Spleen (tissue), 7 donors: ENCODE results near the gene KRT6B.

ENCODE experiments used
- POLR2A ChIP-seq, 3 donors: fragments of 450-650 bp; IDR thresholded peaks; one replicate each; pipeline ENCODE4 v1.5.1; 2017; ENCODE audit warnings: antibody characterized with exemption in 3 of 3, mild to moderate bottlenecking in 1 of 3
- TF ChIP-seq, protein P1 (sequence below), 11 experiments: fragments of 200-600 bp in 7 of 11; fragments of 450-650 bp in 4 of 11; sonication (generic) in 4 of 11; IDR thresholded peaks in 8 of 11; conservative IDR thresholded peaks in 3 of 11; 1 replicate in 7 of 11; 2 replicates in 4 of 11; pipeline versions ENCODE4 v1.4.0 to v1.8.0; 2016 to 2021; ENCODE audit warnings: antibody characterized with exemption in 11 of 11, inconsistent platforms in 4 of 11, mild to moderate bottlenecking in 1 of 11
- donor health status: DM: no; HTN: no; CAD: no; lungs with moderate emphysema.
- donor health status: DM: no; HTN: no; CAD: no.
- donor health status: DM: no; HTN: no; CAD: no.

DNA sequence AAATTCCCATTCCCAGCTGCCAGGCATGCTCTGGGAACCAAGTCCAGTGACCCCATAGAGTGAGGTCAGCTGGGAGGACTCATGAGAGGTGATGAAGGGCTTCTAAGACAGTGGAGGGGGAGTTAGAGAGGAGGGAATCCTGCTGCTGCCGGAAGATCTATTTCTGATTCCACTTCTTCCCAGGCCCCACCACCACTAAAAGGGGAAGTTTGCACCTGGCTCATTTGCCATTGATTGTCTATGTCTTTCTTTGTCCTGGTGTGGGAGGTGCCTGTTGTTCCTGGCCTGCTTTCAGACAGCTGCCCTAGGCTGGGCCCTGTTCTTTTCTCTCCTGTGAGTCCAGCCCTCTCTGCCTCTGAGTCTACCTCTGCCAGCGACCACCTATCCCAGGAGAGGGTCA, 44.1 kb upstream of the KRT6B start:
- TF ChIP-seq, protein P1, sequence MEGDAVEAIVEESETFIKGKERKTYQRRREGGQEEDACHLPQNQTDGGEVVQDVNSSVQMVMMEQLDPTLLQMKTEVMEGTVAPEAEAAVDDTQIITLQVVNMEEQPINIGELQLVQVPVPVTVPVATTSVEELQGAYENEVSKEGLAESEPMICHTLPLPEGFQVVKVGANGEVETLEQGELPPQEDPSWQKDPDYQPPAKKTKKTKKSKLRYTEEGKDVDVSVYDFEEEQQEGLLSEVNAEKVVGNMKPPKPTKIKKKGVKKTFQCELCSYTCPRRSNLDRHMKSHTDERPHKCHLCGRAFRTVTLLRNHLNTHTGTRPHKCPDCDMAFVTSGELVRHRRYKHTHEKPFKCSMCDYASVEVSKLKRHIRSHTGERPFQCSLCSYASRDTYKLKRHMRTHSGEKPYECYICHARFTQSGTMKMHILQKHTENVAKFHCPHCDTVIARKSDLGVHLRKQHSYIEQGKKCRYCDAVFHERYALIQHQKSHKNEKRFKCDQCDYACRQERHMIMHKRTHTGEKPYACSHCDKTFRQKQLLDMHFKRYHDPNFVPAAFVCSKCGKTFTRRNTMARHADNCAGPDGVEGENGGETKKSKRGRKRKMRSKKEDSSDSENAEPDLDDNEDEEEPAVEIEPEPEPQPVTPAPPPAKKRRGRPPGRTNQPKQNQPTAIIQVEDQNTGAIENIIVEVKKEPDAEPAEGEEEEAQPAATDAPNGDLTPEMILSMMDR (IDR thresholded peaks at IDR 0.05 in 8 of 11, conservative IDR thresholded peaks at IDR 0.05 in 3 of 11): no peak
- TF ChIP-seq POLR2A (IDR thresholded peaks at IDR 0.05): no peak
